Measurements from ENCODE around the gene CFP. TPM values are rescaled to one million over a fixed set of nuclear protein-coding genes. Genes with fewer than 3 reads are reported as not detected.
A peak's percentile ranks its signal among the peaks of the same experiment; 100 is the strongest.

Gene CFP
- total and polyA plus RNA-seq, 4 donors: 3.1 to 6.0 (median 4.5) TPM

DNA sequence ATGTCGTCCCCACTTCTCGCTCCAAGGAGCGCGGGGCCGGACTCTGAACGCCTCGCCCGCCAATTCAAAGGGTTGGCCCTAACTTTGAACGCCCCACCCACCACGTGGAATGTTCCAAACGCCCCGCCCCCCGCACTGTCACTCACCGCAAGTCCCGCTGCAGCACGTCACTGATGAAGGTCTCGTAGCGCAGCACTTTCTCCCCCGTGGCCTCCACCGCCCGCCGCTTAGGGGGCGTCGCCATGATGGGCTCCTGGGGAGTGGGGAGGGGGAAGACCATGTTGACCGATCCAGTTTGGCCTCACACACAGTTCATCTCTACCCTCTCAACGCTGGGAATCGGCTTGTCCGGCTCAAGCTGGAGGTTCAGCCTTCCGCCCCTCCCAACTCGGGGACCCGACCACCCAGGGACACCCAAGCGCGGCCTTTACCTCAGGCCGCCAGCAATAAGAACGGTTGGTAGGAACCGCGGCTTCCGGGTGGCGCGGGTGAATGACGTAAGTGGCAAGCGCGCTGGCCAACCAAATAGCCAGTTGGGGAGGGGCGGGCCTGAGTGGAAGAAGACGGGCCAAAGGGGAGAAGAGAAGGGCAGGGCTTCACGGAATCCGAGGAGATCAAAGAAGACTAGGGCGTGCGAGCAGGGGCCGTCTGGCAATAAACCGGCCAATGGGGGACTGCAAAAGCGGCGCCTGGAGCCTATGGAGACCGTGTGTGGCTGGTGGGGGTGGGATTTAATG, 29.1 kb upstream of the CFP start, which contains the start of gene UXT:
TSS of gene UXT (minus strand) at position 497 of the 737 bp plus-strand sequence. CDS start at position 244, 253 bp downstream.
- no peaks in the 10 kb centered on the region for H3K4me1 ChIP-seq (ENCODE audit: control insufficient read depth in 1 of 2, insufficient read depth in 2 of 2, low read length in 2 of 2)
- peak within 1 kb of the TSS in 1 of 2 donors; percentile 67 for H3K4me3 ChIP-seq (ENCODE audit: low read length in 2 of 2)
- ATAC-seq (ENCODE audit: low FRiP score) (peak; percentile 94), DNase-seq (peak; percentile 96)
- no peaks in the 10 kb centered on the region for H3K27me3 ChIP-seq (ENCODE audit: control insufficient read depth in 1 of 2, insufficient read depth in 2 of 2, low read length in 1 of 2)
- no peaks in the 10 kb centered on the region for H3K9me3 ChIP-seq (ENCODE audit: control insufficient read depth, low read length)
- intact Hi-C loops (cut with DNase I): loop anchor here in 1 of 2 donors (10.0 kb wide), 2 partner anchors 176 to 366 kb away; partner anchors contain the start of gene ZNF81
- no peaks in the 10 kb centered on the region for H3K36me3 ChIP-seq (ENCODE audit: control insufficient read depth in 1 of 2, insufficient read depth in 2 of 2, low read length in 1 of 2)
- WGBS, 2 donors: 1 to 33% methylated on average over 54 of the region's 54 CpGs
- peak within 1 kb of the TSS in 1 of 2 donors; percentile 94 for H3K27ac ChIP-seq (ENCODE audit: low read depth in 1 of 2, low read length in 2 of 2)

DNA sequence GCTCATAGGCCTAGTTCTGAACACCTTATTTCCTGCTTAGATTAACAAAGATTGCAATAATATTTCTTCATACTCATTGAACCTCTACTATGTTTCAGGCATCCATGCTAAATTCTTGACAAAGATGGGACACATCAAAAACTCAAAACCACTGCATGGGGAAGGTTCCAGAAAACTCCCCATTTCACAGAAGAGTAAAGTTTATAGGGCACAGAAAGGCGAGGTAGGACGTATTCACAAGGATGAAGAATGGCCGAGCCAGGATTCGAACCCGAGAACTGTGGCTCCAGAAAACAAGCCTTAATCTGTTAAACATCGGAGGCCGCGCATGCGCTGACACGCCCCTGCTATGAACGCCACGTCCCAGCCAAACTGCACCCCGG, 28.6 kb upstream of the CFP start:
- intact Hi-C loops (cut with DNase I): loop anchor here in 1 of 2 donors (10.0 kb wide), 2 partner anchors 177 to 367 kb away; partner anchors contain the start of gene ZNF81
- WGBS, 2 donors: 2 to 42% methylated on average over 13 of the region's 13 CpGs
- peak overlapping the region in 1 of 2 donors; percentile 64 for H3K4me3 ChIP-seq (ENCODE audit: low read length in 2 of 2)
- no peaks in the 10 kb centered on the region for H3K27me3 ChIP-seq (ENCODE audit: control insufficient read depth in 1 of 2, insufficient read depth in 2 of 2, low read length in 1 of 2)
- no peaks in the 10 kb centered on the region for H3K36me3 ChIP-seq (ENCODE audit: control insufficient read depth in 1 of 2, insufficient read depth in 2 of 2, low read length in 1 of 2)
- H3K27ac ChIP-seq (ENCODE audit: low read depth in 1 of 2, low read length in 2 of 2): no peak overlapping the region
- DNase-seq (no peak), ATAC-seq (ENCODE audit: low FRiP score) (no peak)
- no peaks in the 10 kb centered on the region for H3K9me3 ChIP-seq (ENCODE audit: control insufficient read depth, low read length)
- no peaks in the 10 kb centered on the region for H3K4me1 ChIP-seq (ENCODE audit: control insufficient read depth in 1 of 2, insufficient read depth in 2 of 2, low read length in 2 of 2)

DNA sequence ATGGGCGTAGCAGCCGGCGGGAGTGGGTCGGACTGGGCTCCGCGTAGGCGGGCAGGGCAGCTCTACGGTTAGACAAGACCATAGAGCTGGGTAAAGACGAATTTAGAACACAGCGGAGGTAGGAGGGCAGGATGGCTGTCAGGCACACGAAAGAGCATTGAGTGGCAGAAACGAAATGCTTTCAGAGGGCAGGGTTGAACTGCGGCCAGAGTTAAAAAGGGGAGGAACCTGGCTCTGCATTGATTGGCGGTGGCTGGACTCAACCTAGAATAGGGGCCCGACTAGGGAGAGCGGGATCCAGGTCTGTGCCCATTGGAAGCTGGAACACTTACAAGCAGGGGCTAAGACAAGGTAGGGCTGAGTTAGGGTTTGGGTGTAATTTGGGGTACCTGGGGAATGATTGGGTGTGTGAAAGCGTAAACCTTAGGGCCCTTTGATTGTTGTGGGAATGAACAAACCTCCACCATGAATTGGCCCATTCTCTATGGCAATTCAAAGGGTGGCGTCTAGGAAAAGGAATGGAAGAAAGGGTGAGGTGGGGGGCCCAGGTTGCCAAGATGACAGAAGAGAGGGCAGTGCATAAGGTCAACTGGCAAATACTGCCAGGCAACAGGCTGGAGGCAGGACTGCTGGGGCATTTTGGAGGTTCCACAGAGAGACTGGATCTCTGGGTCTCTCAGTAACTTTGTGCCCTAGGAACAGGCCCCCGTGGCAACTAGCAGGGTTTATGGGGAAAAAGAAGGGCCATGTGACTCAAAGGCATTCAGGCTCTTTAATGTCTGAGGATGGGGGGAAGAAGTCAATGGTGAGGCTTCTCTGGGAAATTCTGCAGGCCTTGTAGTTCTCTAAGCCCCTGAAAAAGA, 21.5 kb upstream of the CFP start:
- DNase-seq: no peak
- Histone ChIP-seq H3K9me3 (ENCODE audit: control insufficient read depth, low read length) (no peaks in the 10 kb centered on the region), H3K36me3 (ENCODE audit: control insufficient read depth in 1 of 2, insufficient read depth in 2 of 2, low read length in 1 of 2) (no peaks in the 10 kb centered on the region), H3K4me1 (ENCODE audit: control insufficient read depth in 1 of 2, insufficient read depth in 2 of 2, low read length in 2 of 2) (no peaks in the 10 kb centered on the region), H3K4me3 (ENCODE audit: low read length in 2 of 2) (no peak overlapping the region), H3K27ac (ENCODE audit: low read depth in 1 of 2, low read length in 2 of 2) (peak overlapping the region in 1 of 2 donors; percentile 20), H3K27me3 (ENCODE audit: control insufficient read depth in 1 of 2, insufficient read depth in 2 of 2, low read length in 1 of 2) (no peaks in the 10 kb centered on the region)
- intact Hi-C loops (cut with DNase I): loop anchor here in 1 of 2 donors (10.0 kb wide), 2 partner anchors 184 to 374 kb away; partner anchors contain the start of gene ZNF81
- 10 to 40% methylated on average over 19 of the region's 19 CpGs for WGBS, 2 donors
- ATAC-seq (ENCODE audit: low FRiP score): peak; percentile 1

DNA sequence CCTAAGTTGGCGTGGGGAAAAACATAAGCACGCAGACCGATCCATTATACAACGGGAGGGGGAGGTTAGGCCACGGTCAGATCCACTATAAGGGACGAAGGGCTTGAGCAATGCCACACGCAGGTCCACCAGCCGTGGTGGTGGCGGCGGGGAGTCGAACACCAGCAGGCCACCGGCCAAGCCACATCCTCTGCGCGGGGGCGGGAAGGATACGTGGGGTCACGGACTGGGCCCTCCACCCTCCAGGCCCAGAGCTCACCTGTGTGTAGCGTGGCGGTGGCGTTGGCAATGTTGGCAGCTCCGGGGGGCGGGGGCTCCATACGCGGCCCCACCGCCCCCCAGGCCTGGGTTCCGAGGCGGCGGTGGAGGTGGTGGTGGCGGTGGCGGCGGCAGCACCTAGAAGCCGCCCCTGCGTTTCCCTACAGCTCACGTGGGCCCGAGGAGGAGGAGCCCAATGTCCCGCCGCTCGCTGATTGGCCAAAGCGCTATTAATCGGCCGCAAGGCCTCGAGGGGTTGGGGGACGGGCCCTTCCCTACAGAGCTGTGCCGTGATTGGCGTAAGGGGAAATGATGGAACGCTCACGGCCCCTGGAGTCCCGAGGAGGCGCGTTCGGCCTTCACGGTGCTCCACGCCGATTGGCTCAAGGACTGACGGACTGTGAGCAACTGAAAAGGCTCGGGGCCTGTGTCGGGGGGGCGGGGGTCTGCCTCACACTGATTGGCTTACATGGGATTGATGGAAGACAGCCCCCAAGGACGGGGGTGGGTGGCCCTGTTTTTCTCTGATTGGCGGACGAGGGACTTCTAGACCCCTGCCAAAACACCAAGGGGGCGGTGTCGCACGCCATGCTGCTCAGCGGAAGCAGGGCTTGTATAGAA, 20.7 kb upstream of the CFP start, which contains the start of gene ELK1:
TSS of gene ELK1 (minus strand) at position 400 of the 879 bp plus-strand sequence. CDS start 9,122 bp downstream, outside the sequence.
- peak within 1 kb of the TSS; percentile 15 to 77 for H3K4me3 ChIP-seq (ENCODE audit: low read length in 2 of 2)
- H3K27me3 ChIP-seq (ENCODE audit: control insufficient read depth in 1 of 2, insufficient read depth in 2 of 2, low read length in 1 of 2): no peaks in the 10 kb centered on the region
- intact Hi-C loops (cut with DNase I): loop anchor here in 1 of 2 donors (10.0 kb wide), 2 partner anchors 184 to 374 kb away; partner anchors contain the start of gene ZNF81
- peak within 1 kb of the TSS in 1 of 2 donors; percentile 53 for H3K27ac ChIP-seq (ENCODE audit: low read depth in 1 of 2, low read length in 2 of 2)
- 1 to 34% methylated on average over 51 to 65 of the region's 65 CpGs for WGBS, 2 donors
- no peaks in the 10 kb centered on the region for H3K36me3 ChIP-seq (ENCODE audit: control insufficient read depth in 1 of 2, insufficient read depth in 2 of 2, low read length in 1 of 2)
- H3K9me3 ChIP-seq (ENCODE audit: control insufficient read depth, low read length): no peaks in the 10 kb centered on the region
- ATAC-seq (ENCODE audit: low FRiP score) (peak; percentile 97), DNase-seq (peak; percentile 96)
- H3K4me1 ChIP-seq (ENCODE audit: control insufficient read depth in 1 of 2, insufficient read depth in 2 of 2, low read length in 2 of 2): no peaks in the 10 kb centered on the region

DNA sequence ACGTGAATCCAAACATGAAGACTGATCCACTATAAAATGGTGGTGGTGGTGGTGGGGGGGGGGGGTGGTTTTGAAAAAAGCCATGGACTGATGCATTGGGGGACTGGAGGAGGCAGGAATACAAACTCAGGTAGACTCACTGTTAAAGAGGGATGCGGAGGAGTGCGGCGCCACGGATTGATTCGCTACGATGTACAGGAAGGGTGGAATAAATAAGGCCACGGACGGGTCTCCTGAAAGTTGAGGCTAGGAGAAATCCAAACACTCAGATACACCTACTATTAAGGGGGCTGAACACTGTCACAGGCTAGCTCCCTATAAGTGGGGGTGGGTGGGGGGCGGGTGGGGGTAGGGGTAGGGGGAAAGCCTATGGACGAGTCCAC, 20.0 kb upstream of the CFP start:
- intact Hi-C loops (cut with DNase I): loop anchor here (10.0 kb wide), 3 partner anchors 65 to 375 kb away; partner anchors contain the start of genes TIMP1 (in 1 of the 2) and ZNF81 (in 1 of the 2)
- Histone ChIP-seq H3K4me1 (ENCODE audit: control insufficient read depth in 1 of 2, insufficient read depth in 2 of 2, low read length in 2 of 2) (no peaks in the 10 kb centered on the region), H3K4me3 (ENCODE audit: low read length in 2 of 2) (peak overlapping the region; percentile 15 to 77), H3K36me3 (ENCODE audit: control insufficient read depth in 1 of 2, insufficient read depth in 2 of 2, low read length in 1 of 2) (no peaks in the 10 kb centered on the region), H3K27me3 (ENCODE audit: control insufficient read depth in 1 of 2, insufficient read depth in 2 of 2, low read length in 1 of 2) (no peaks in the 10 kb centered on the region), H3K27ac (ENCODE audit: low read depth in 1 of 2, low read length in 2 of 2) (no peak overlapping the region), H3K9me3 (ENCODE audit: control insufficient read depth, low read length) (no peaks in the 10 kb centered on the region)
- no peak for ATAC-seq (ENCODE audit: low FRiP score)
- DNase-seq: no peak
- 1 to 38% methylated on average over 11 of the region's 11 CpGs for WGBS, 2 donors

DNA sequence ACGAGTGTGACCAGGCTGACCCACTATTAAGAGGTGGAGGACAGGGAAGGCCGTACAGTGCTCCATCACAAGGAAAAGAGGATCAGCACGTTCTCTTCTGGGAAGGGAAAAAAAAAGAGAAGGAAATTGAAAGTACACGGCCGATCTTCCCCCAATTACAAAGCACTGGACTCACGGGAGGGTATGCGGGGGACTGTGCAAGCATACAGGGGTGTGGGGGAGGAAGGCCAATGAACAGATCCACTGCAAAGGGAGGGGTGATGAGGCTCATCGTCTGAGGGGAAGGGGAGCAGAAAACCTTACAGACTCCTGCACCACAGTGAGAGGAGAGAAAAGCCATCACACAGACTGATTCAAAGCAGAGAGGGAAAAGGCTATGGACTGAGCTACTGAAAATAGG, 19.5 kb upstream of the CFP start:
- no peak for DNase-seq
- no peak overlapping the region for H3K27ac ChIP-seq (ENCODE audit: low read depth in 1 of 2, low read length in 2 of 2)
- 17 to 43% methylated on average over 8 of the region's 8 CpGs for WGBS, 2 donors
- intact Hi-C loops (cut with DNase I): loop anchor here in 1 of 2 donors (10.0 kb wide), 1 partner anchor 64 kb away; the partner anchor contains the start of gene TIMP1
- no peaks in the 10 kb centered on the region for H3K27me3 ChIP-seq (ENCODE audit: control insufficient read depth in 1 of 2, insufficient read depth in 2 of 2, low read length in 1 of 2)
- H3K36me3 ChIP-seq (ENCODE audit: control insufficient read depth in 1 of 2, insufficient read depth in 2 of 2, low read length in 1 of 2): no peaks in the 10 kb centered on the region
- no peaks in the 10 kb centered on the region for H3K4me1 ChIP-seq (ENCODE audit: control insufficient read depth in 1 of 2, insufficient read depth in 2 of 2, low read length in 2 of 2)
- peak overlapping the region in 1 of 2 donors; percentile 15 for H3K4me3 ChIP-seq (ENCODE audit: low read length in 2 of 2)
- no peak for ATAC-seq (ENCODE audit: low FRiP score)
- H3K9me3 ChIP-seq (ENCODE audit: control insufficient read depth, low read length): no peaks in the 10 kb centered on the region

DNA sequence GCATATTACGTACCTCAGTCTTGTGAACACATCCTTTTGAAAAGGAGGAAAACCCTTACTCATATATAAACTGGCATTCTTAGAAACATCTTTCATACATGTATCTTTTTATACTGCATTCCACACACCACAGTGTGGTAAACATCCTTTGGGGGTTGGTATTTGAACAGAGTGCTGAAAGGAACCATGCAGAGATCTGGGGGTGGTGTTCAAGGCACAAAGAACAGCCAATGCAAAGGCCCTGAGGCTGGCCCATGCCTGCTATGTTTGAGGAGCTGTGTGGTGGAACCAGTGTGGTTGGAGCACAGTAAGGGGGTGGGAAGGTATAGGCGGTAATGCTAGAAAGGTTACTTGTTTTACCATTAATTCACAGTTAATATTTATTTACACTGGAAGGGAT, 18.6 kb upstream of the CFP start:
- H3K4me3 ChIP-seq (ENCODE audit: low read length in 2 of 2): no peak overlapping the region
- no peak overlapping the region for H3K27ac ChIP-seq (ENCODE audit: low read depth in 1 of 2, low read length in 2 of 2)
- no peak for DNase-seq
- no peaks in the 10 kb centered on the region for H3K36me3 ChIP-seq (ENCODE audit: control insufficient read depth in 1 of 2, insufficient read depth in 2 of 2, low read length in 1 of 2)
- no peaks in the 10 kb centered on the region for H3K27me3 ChIP-seq (ENCODE audit: control insufficient read depth in 1 of 2, insufficient read depth in 2 of 2, low read length in 1 of 2)
- H3K9me3 ChIP-seq (ENCODE audit: control insufficient read depth, low read length): no peaks in the 10 kb centered on the region
- ATAC-seq (ENCODE audit: low FRiP score): no peak
- intact Hi-C loops (cut with DNase I): loop anchor here in 1 of 2 donors (10.0 kb wide), 1 partner anchor 64 kb away; the partner anchor contains the start of gene TIMP1
- 79 to 87% methylated on average over 2 of the region's 2 CpGs for WGBS, 2 donors
- no peaks in the 10 kb centered on the region for H3K4me1 ChIP-seq (ENCODE audit: control insufficient read depth in 1 of 2, insufficient read depth in 2 of 2, low read length in 2 of 2)
